HCT116 (cell line): Measurements from ENCODE around the gene HNRNPD. TPM values are rescaled to one million over a fixed set of nuclear protein-coding genes. Genes with fewer than 3 reads are reported as not detected.

Experiments used
- ATAC-seq: fragments of 200-7000 bp; cut with Tn5 transposase; 2 replicates; pipeline ENCODE4 v1.9.1; 2020; ENCODE audit warnings: mild to moderate bottlenecking, moderate library complexity
- BruUV-seq: library from RNA; stranded (reverse); fragments of 400-500 nt; replicated peaks from 2 replicates; lab custom pipeline; 2021; lab: Mats Ljungman, UMichigan
- CTCF ChIA-PET: fragments of 300-600 bp; sonication (Branson Sonifier 250); formaldehyde crosslinking; loops from one replicate; lab custom pipeline; 2021; ENCODE audit warnings: antibody characterized with exemption; lab: Charles Lee
- POLR2A ChIA-PET: fragments of 300-600, 350-600 bp; sonication (Branson Sonifier 250); formaldehyde crosslinking; loops from one replicate; lab custom pipeline; 2021; ENCODE audit warnings: antibody characterized with exemption; lab: Charles Lee
- RAD21 ChIA-PET, 2 experiments: fragments of 300-600 bp; sonication (Branson Sonifier 250); formaldehyde crosslinking; loops; one replicate each; lab custom pipeline; 2023; ENCODE audit warnings: low total read pairs in 2 of 2; ENCODE audit not compliant: uncharacterized antibody in 2 of 2, unreplicated experiment in 2 of 2, low non-redundant PET in 1 of 2; lab: Charles Lee
- DNase-seq: peaks from one replicate; pipeline ENCODE4 v3.0.0-alpha.2; 2010; ENCODE audit warnings: low read depth, low spot score
- H2AFZ ChIP-seq: fragments of 200-600 bp; shearing (Covaris generic), sonication (generic); 2 replicates; pipeline ENCODE4 v1.6.1; 2017; ENCODE audit warnings: low read depth, mixed run types, mixed read lengths, antibody characterized with exemption, low read length; ENCODE audit not compliant: poor library complexity, severe bottlenecking
- H3K27ac ChIP-seq: 2 replicates; pipeline ENCODE4 v1.5.1; 2012; ENCODE audit warnings: low read depth, low read length
- H3K27me3 ChIP-seq: fragments of 200-600 bp; sonication (generic); 2 replicates; pipeline ENCODE4 v1.6.1; 2016; ENCODE audit warnings: mixed run types, low read length, mixed read lengths; ENCODE audit not compliant: insufficient read depth
- H3K36me3 ChIP-seq, 2 experiments: fragments of 200-500 bp in 1 of 2; fragments of 200-600 bp in 1 of 2; sonication (Bioruptor generic) in 1 of 2; sonication (generic) in 1 of 2; 2 replicates each; pipeline versions ENCODE4 v1.5.1 to v1.6.1; 2014 to 2016; ENCODE audit warnings: low read length in 2 of 2, inconsistent platforms in 1 of 2, mixed read lengths in 1 of 2, mixed run types in 1 of 2; ENCODE audit not compliant: insufficient read depth in 2 of 2, control insufficient read depth in 1 of 2
- H3K4me1 ChIP-seq, 2 experiments: fragments of 200-600 bp in 1 of 2; sonication (generic) in 1 of 2; 2 replicates each; pipeline versions ENCODE4 v1.5.1 to v1.6.1; 2012 to 2017; ENCODE audit warnings: low read length in 2 of 2, inconsistent platforms in 1 of 2, mild to moderate bottlenecking in 1 of 2, mixed read lengths in 1 of 2, mixed run types in 1 of 2, moderate library complexity in 1 of 2; ENCODE audit not compliant: insufficient read depth in 2 of 2, control insufficient read depth in 1 of 2
- H3K4me2 ChIP-seq: fragments of 200-600 bp; sonication (generic); 2 replicates; pipeline ENCODE4 v1.6.1; 2017; ENCODE audit warnings: mixed run types, low read length, mixed read lengths
- H3K4me3 ChIP-seq, 2 experiments: fragments of 200-600 bp in 1 of 2; sonication (generic) in 1 of 2; replicated peaks in 1 of 2; 2 replicates each; pipeline ENCODE4 v1.5.1; 2011 to 2016; ENCODE audit warnings: low read length in 2 of 2, control low read depth in 1 of 2, low read depth in 1 of 2, mild to moderate bottlenecking in 1 of 2, mixed read lengths in 1 of 2, mixed run types in 1 of 2
- H3K79me2 ChIP-seq: fragments of 200-600 bp; sonication (generic); 2 replicates; pipeline ENCODE4 v1.6.1; 2017; ENCODE audit warnings: mild to moderate bottlenecking, mixed run types, low read length, moderate library complexity, mixed read lengths; ENCODE audit not compliant: insufficient read depth
- H3K9ac ChIP-seq: fragments of 200-600 bp; sonication (generic); 2 replicates; pipeline ENCODE4 v1.6.1; 2016; ENCODE audit warnings: low read length, mixed read lengths
- H3K9me2 ChIP-seq: fragments of 200-600 bp; sonication (generic), shearing (Covaris generic); 2 replicates; pipeline ENCODE4 v1.6.1; 2017; ENCODE audit warnings: mixed run types, mild to moderate bottlenecking, moderate library complexity; ENCODE audit not compliant: insufficient read depth
- H3K9me3 ChIP-seq, 2 experiments: fragments of 200-500 bp in 1 of 2; fragments of 200-600 bp in 1 of 2; sonication (Bioruptor generic) in 1 of 2; sonication (generic) in 1 of 2; 2 replicates each; pipeline ENCODE4 v1.6.1; 2014 to 2017; ENCODE audit warnings: low read length in 2 of 2, mixed read lengths in 2 of 2, inconsistent platforms in 1 of 2, low read depth in 1 of 2, mild to moderate bottlenecking in 1 of 2, mixed run types in 1 of 2, moderate library complexity in 1 of 2; ENCODE audit not compliant: control insufficient read depth in 1 of 2, insufficient read depth in 1 of 2
- H4K20me1 ChIP-seq: fragments of 200-600 bp; sonication (generic), shearing (Covaris generic); 2 replicates; pipeline ENCODE4 v1.6.1; 2017; ENCODE audit warnings: mixed run types, mild to moderate bottlenecking, moderate library complexity; ENCODE audit not compliant: insufficient read depth
- CBX3 ChIP-seq: IDR thresholded peaks from 2 replicates; pipeline ENCODE4 v1.6.1; 2012; ENCODE audit warnings: low read depth
- CEBPB ChIP-seq: IDR thresholded peaks from 2 replicates; pipeline ENCODE4 v1.6.1; 2012; ENCODE audit warnings: low read depth
- ELF1 ChIP-seq: IDR thresholded peaks from 2 replicates; pipeline ENCODE4 v1.6.1; 2012; ENCODE audit warnings: low read depth, borderline replicate concordance
- EZH2 ChIP-seq: fragments of 200-600 bp; sonication (generic); IDR thresholded peaks from 2 replicates; pipeline ENCODE4 v1.6.1; 2017; ENCODE audit warnings: antibody characterized with exemption, mixed run types
- EZH2phosphoT487 ChIP-seq: fragments of 200-600 bp; IDR thresholded peaks from 2 replicates; pipeline ENCODE4 v1.6.1; 2018; ENCODE audit warnings: antibody characterized with exemption, borderline replicate concordance
- FOSL1 ChIP-seq: IDR thresholded peaks from 2 replicates; pipeline ENCODE4 v1.6.1; 2012; ENCODE audit warnings: low read depth
- JUND ChIP-seq: IDR thresholded peaks from 2 replicates; pipeline ENCODE4 v1.6.1; 2012
- POLR2A ChIP-seq: IDR thresholded peaks from 2 replicates; pipeline ENCODE4 v1.7.0; 2011; ENCODE audit warnings: borderline replicate concordance; ENCODE audit not compliant: insufficient read depth, insufficient read length; ENCODE audit errors: extremely low read depth
- POLR2AphosphoS5 ChIP-seq: IDR thresholded peaks from 2 replicates; pipeline ENCODE4 v1.6.1; 2011; ENCODE audit warnings: mild to moderate bottlenecking, low read depth, low read length, moderate library complexity
- RAD21 ChIP-seq: IDR thresholded peaks from 2 replicates; pipeline ENCODE4 v1.6.1; 2012; ENCODE audit warnings: low read depth, mild to moderate bottlenecking
- SIN3A ChIP-seq: IDR thresholded peaks from 2 replicates; pipeline ENCODE4 v1.6.1; 2012; ENCODE audit warnings: low read depth
- SP1 ChIP-seq: IDR thresholded peaks from 2 replicates; pipeline ENCODE4 v1.6.1; 2012; ENCODE audit warnings: low read depth
- SRF ChIP-seq: IDR thresholded peaks from 2 replicates; pipeline ENCODE4 v1.6.1; 2012; ENCODE audit warnings: low read depth
- TCF7L2 ChIP-seq: IDR thresholded peaks from 2 replicates; pipeline ENCODE4 v1.7.0; 2011; ENCODE audit warnings: borderline replicate concordance, inconsistent platforms; ENCODE audit not compliant: insufficient read depth, insufficient read length; ENCODE audit errors: extremely low read depth
- YY1 ChIP-seq: IDR thresholded peaks from 2 replicates; pipeline ENCODE4 v1.6.1; 2011; ENCODE audit warnings: low read length, low read depth, moderate library complexity, mild to moderate bottlenecking; ENCODE audit not compliant: insufficient replicate concordance; ENCODE audit errors: extremely low read depth
- ZNF274 ChIP-seq: fragments of 200-500 bp; sonication (Bioruptor generic); IDR thresholded peaks from 2 replicates; pipeline ENCODE4 v1.6.1; 2014; ENCODE audit warnings: mild to moderate bottlenecking, low read depth, low read length, inconsistent platforms
- intact Hi-C: fragments of 100-400 bp; cut with micrococcal nuclease; formaldehyde crosslinking; loops from 2 replicates; pipeline ENCODE4 v1.10.0; 2022
- total RNA-seq: library from RNA; stranded (reverse); gene quantifications from one replicate; pipeline ENCODE4 v1.2.1, GENCODE V29; 2021; ENCODE audit not compliant: unreplicated experiment
- TF ChIP-seq, protein P1 (sequence below), 3 experiments: fragments of 200-600 bp in 1 of 3; sonication (generic) in 1 of 3; IDR thresholded peaks in 2 of 3; conservative IDR thresholded peaks in 1 of 3; 2 replicates each; pipeline ENCODE4 v1.5.1; 2012 to 2017; ENCODE audit warnings: low read depth in 2 of 3, low read length in 2 of 3, antibody characterized with exemption in 1 of 3, borderline replicate concordance in 1 of 3, control low read depth in 1 of 3, mild to moderate bottlenecking in 1 of 3, mixed read lengths in 1 of 3, mixed run types in 1 of 3, moderate library complexity in 1 of 3; ENCODE audit not compliant: insufficient read depth in 1 of 3
- TF ChIP-seq, protein P2 (sequence below): IDR thresholded peaks from 2 replicates; pipeline ENCODE4 v1.6.1; 2012
- TF ChIP-seq, protein P3 (sequence below): IDR thresholded peaks from 2 replicates; pipeline ENCODE4 v1.6.1; 2012
- TF ChIP-seq, protein P4 (sequence below): IDR thresholded peaks from 2 replicates; pipeline ENCODE4 v1.6.1; 2012; ENCODE audit warnings: low read depth

The HNRNPD gene
- total RNA-seq, 1 experiment from 2014 or later = 357 TPM

DNA sequence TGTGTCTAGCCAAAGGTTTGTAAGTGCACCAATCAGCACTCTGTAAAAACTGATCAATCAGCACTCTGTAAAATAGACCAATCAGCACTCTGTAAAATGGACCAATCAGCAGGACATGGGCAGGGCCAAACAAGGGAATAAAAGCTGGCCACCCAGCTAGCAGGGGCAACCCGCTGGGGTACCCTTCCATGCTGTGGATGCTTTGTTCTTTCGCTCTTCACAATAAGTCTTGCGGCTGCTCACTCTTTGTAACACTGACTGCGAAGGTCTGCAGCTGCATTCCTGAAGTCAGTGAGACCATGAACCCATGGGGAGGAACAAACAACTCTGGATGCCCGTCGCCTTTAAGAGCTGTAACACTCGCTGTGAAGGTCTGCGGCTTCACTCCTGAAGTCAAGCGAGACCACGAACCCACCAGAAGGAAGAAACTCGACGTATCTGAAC is 42.2 kb upstream of the HNRNPD start:
- Histone ChIP-seq H4K20me1 (no peaks in the 10 kb centered on the region), H3K4me2 (no peak overlapping the region), H3K9me3 (no peaks in the 10 kb centered on the region), H3K9me2 (no peaks in the 10 kb centered on the region), H3K9ac (no peak overlapping the region), H3K79me2 (no peaks in the 10 kb centered on the region), H3K4me3 (no peak overlapping the region), H3K27ac (no peak overlapping the region), H3K36me3 (no peaks in the 10 kb centered on the region), H3K4me1 (peaks cover under 1% of the 10 kb centered on the region in 2 experiments; a peak in 2 of 4 replicates), H2AFZ (no peak overlapping the region), H3K27me3 (no peaks in the 10 kb centered on the region)
- TF ChIP-seq SIN3A (no peak), RAD21 (no peak), SRF (no peak), SP1 (no peak), CBX3 (no peak), EZH2phosphoT487 (no peak), EZH2 (no peak), ZNF274 (no peak), FOSL1 (no peak), JUND (no peak), YY1 (no peak), CEBPB (no peak), ELF1 (no peak), POLR2A (no peak), POLR2AphosphoS5 (no peak), TCF7L2 (no peak)
- TF ChIP-seq, protein P1, sequence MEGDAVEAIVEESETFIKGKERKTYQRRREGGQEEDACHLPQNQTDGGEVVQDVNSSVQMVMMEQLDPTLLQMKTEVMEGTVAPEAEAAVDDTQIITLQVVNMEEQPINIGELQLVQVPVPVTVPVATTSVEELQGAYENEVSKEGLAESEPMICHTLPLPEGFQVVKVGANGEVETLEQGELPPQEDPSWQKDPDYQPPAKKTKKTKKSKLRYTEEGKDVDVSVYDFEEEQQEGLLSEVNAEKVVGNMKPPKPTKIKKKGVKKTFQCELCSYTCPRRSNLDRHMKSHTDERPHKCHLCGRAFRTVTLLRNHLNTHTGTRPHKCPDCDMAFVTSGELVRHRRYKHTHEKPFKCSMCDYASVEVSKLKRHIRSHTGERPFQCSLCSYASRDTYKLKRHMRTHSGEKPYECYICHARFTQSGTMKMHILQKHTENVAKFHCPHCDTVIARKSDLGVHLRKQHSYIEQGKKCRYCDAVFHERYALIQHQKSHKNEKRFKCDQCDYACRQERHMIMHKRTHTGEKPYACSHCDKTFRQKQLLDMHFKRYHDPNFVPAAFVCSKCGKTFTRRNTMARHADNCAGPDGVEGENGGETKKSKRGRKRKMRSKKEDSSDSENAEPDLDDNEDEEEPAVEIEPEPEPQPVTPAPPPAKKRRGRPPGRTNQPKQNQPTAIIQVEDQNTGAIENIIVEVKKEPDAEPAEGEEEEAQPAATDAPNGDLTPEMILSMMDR (IDR thresholded peaks at IDR 0.05 in 2 of 3, conservative IDR thresholded peaks at IDR 0.05 in 1 of 3; ENCODE audit: borderline replicate concordance in 1 of 3, insufficient read depth in 1 of 3, low read depth in 2 of 3, low read length in 2 of 3) = no peak
- TF ChIP-seq, protein P2, sequence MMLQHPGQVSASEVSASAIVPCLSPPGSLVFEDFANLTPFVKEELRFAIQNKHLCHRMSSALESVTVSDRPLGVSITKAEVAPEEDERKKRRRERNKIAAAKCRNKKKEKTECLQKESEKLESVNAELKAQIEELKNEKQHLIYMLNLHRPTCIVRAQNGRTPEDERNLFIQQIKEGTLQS = no peak
- TF ChIP-seq, protein P3, sequence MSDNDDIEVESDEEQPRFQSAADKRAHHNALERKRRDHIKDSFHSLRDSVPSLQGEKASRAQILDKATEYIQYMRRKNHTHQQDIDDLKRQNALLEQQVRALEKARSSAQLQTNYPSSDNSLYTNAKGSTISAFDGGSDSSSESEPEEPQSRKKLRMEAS = no peak
- TF ChIP-seq, protein P4, sequence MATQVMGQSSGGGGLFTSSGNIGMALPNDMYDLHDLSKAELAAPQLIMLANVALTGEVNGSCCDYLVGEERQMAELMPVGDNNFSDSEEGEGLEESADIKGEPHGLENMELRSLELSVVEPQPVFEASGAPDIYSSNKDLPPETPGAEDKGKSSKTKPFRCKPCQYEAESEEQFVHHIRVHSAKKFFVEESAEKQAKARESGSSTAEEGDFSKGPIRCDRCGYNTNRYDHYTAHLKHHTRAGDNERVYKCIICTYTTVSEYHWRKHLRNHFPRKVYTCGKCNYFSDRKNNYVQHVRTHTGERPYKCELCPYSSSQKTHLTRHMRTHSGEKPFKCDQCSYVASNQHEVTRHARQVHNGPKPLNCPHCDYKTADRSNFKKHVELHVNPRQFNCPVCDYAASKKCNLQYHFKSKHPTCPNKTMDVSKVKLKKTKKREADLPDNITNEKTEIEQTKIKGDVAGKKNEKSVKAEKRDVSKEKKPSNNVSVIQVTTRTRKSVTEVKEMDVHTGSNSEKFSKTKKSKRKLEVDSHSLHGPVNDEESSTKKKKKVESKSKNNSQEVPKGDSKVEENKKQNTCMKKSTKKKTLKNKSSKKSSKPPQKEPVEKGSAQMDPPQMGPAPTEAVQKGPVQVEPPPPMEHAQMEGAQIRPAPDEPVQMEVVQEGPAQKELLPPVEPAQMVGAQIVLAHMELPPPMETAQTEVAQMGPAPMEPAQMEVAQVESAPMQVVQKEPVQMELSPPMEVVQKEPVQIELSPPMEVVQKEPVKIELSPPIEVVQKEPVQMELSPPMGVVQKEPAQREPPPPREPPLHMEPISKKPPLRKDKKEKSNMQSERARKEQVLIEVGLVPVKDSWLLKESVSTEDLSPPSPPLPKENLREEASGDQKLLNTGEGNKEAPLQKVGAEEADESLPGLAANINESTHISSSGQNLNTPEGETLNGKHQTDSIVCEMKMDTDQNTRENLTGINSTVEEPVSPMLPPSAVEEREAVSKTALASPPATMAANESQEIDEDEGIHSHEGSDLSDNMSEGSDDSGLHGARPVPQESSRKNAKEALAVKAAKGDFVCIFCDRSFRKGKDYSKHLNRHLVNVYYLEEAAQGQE = no peak
- ATAC-seq = no peak
- no TSS peak for BruUV-seq
- intact Hi-C loops = no loop called here
- DNase-seq = no peak
- CTCF ChIA-PET = no interaction called here
- RAD21 ChIA-PET = no interaction called here
- POLR2A ChIA-PET = interaction anchor here (3.9 kb wide), 1 partner anchor 13 kb away, joined by 14 read pairs; no protein-coding TSS in a partner anchor
